GM23248 (cell line): ENCODE data around the gene MTHFD1. TPM values are rescaled to one million over a fixed set of nuclear protein-coding genes. Genes with fewer than 3 reads are reported as not detected.

ENCODE experiments used
- DNase-seq: peaks from one replicate; pipeline ENCODE4 v3.0.0-alpha.2; 2015
- H2AFZ ChIP-seq: fragments of 200-600 bp; sonication (generic); 2 replicates; pipeline ENCODE4 v1.6.1; 2016; ENCODE audit warnings: antibody characterized with exemption
- H3F3A ChIP-seq: fragments of 200-600 bp; sonication (generic); 2 replicates; pipeline ENCODE4 v1.6.1; 2016; ENCODE audit warnings: mild to moderate bottlenecking, antibody characterized with exemption, mixed run types; ENCODE audit not compliant: insufficient read depth
- H3K27ac ChIP-seq: fragments of 200-600 bp; sonication (generic); 2 replicates; pipeline ENCODE4 v1.5.1; 2016; ENCODE audit warnings: mild to moderate bottlenecking
- H3K27me3 ChIP-seq: fragments of 200-600 bp; sonication (generic); replicated peaks from 2 replicates; pipeline ENCODE4 v1.6.1; 2016; ENCODE audit warnings: mild to moderate bottlenecking; ENCODE audit not compliant: insufficient read depth
- H3K36me3 ChIP-seq: fragments of 200-600 bp; sonication (generic); 2 replicates; pipeline ENCODE4 v1.6.1; 2016; ENCODE audit warnings: low read depth, mild to moderate bottlenecking
- H3K4me1 ChIP-seq: fragments of 200-600 bp; sonication (generic); 2 replicates; pipeline ENCODE4 v1.6.1; 2016; ENCODE audit warnings: mild to moderate bottlenecking; ENCODE audit not compliant: insufficient read depth
- H3K4me2 ChIP-seq: fragments of 200-600 bp; sonication (generic); one replicate; pipeline ENCODE4 v1.6.1; 2016; ENCODE audit warnings: mild to moderate bottlenecking; ENCODE audit not compliant: unreplicated experiment
- H3K4me3 ChIP-seq: fragments of 200-600 bp; sonication (generic); 2 replicates; pipeline ENCODE4 v1.5.1; 2016; ENCODE audit warnings: mild to moderate bottlenecking
- H3K79me2 ChIP-seq: fragments of 200-600 bp; sonication (generic); 2 replicates; pipeline ENCODE4 v1.6.1; 2016; ENCODE audit warnings: mild to moderate bottlenecking; ENCODE audit not compliant: insufficient read depth
- H3K9ac ChIP-seq: fragments of 200-600 bp; sonication (generic); 2 replicates; pipeline ENCODE4 v1.6.1; 2016; ENCODE audit warnings: mild to moderate bottlenecking
- H3K9me2 ChIP-seq: fragments of 200-600 bp; sonication (generic); 2 replicates; pipeline ENCODE4 v1.6.1; 2016; ENCODE audit warnings: mixed run types, mild to moderate bottlenecking, moderate library complexity; ENCODE audit not compliant: insufficient read depth
- H3K9me3 ChIP-seq: fragments of 200-600 bp; sonication (generic); one replicate; pipeline ENCODE4 v1.6.1; 2017; ENCODE audit warnings: low read depth
- H4K20me1 ChIP-seq: fragments of 200-600 bp; sonication (generic); 2 replicates; pipeline ENCODE4 v1.6.0; 2016; ENCODE audit not compliant: insufficient read depth
- EZH2 ChIP-seq: fragments of 200-600 bp; sonication (generic); IDR thresholded peaks from 2 replicates; pipeline ENCODE4 v1.6.1; 2018; ENCODE audit warnings: antibody characterized with exemption, mild to moderate bottlenecking; ENCODE audit not compliant: insufficient read depth, poor library complexity, severe bottlenecking
- EZH2phosphoT487 ChIP-seq: fragments of 200-600 bp; sonication (generic); IDR thresholded peaks from 2 replicates; pipeline ENCODE4 v1.6.1; 2018; ENCODE audit warnings: antibody characterized with exemption, moderate library complexity, mild to moderate bottlenecking, low read depth; ENCODE audit not compliant: insufficient read depth
- WGBS, 2 experiments: methylation state at CpG; one replicate each; pipeline ENCODE4 v1.1.6; 2015 to 2017; ENCODE audit warnings: low lambda C conversion rate in 2 of 2, low coverage in 1 of 2; ENCODE audit errors: missing lambda C conversion rate in 2 of 2; 5-methylcytosine and 5-hydroxymethylcytosine counted together
- in situ Hi-C: fragments of 300-500 bp; cut with MboI; formaldehyde crosslinking; loops from 2 replicates; pipeline ENCODE4 v1.15.0; 2020
- polyA plus RNA-seq: library from polyadenylated mRNA; unstranded; fragments of >200 nt; fragmentation: Nextera tagmentation; extraction: Ambion mirVana; gene quantifications from 2 replicates; pipeline ENCODE4 v1.2.1, GENCODE V29; 2016
- total RNA-seq: library from RNA; depleted of rRNA; stranded (reverse); fragments of >200 nt; shearing (Covaris generic); gene quantifications from 2 replicates; pipeline ENCODE4 v1.2.3, GENCODE V29; 2014

MTHFD1 gene
- total and polyA plus RNA-seq, 2 experiments from 2014 or later: 24.1 to 45.6 TPM

DNA sequence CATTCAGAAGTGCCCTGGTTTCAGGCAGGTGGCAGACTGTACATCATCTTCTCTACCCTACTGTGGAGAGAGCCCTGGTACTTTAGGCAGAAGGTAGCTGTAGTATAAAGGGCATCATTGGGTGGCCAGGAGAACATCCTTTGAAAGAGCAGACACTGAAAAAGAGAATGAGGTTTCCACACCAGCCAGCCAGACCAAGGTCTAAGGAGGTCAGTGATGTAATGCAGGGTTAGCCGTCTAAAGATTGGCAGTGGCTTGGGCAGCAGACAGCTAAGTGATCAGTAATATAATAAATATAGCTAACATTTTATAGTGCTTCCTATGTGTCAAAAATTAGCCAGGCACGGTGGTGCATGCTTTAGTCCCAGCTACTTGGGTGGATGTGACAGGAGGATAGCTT, 103.5 kb downstream of the MTHFD1 start:
- in situ Hi-C loops: no loop called here
- no peak for TF ChIP-seq EZH2
- no peak for TF ChIP-seq EZH2phosphoT487

DNA sequence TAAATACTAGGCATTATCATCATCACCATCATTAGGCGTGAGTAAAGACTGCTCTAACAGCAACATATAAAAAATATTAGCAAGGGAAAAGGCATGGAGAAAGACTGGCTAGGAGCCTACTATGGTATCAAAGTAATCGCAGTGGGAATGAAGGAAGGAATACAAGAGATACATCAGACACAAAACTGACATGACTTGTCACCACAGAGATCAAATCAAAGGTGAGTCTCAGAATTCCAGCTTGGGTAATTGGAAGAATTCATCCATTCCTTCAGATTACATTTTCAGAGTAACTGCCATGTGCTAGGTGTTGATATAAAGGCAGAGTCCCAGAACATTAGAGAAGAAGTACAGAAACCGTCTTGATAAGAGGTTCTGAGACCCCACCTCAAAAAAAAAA, 105.3 kb downstream of the MTHFD1 start:
- in situ Hi-C loops: no loop called here
- Histone ChIP-seq H3K79me2 (peaks cover 45% of the 10 kb centered on the region), H2AFZ (no peak overlapping the region), H3K4me3 (no peak overlapping the region), H3K36me3 (peaks cover 18% of the 10 kb centered on the region; the same call in 1 of the 2 replicates), H3K9me3 (no peaks in the 10 kb centered on the region), H3F3A (no peaks in the 10 kb centered on the region), H3K27me3 (no peaks in the 10 kb centered on the region), H4K20me1 (no peaks in the 10 kb centered on the region), H3K27ac (no peak overlapping the region), H3K4me2 (no peak overlapping the region), H3K9ac (no peak overlapping the region), H3K4me1 (no peaks in the 10 kb centered on the region), H3K9me2 (no peaks in the 10 kb centered on the region)
- TF ChIP-seq EZH2phosphoT487: no peak
- TF ChIP-seq EZH2: no peak
- 95 to 100% methylated on average over 3 of the region's 3 CpGs for WGBS, 2 experiments
- DNase-seq: no peak

More for the DNA sequence above, 103.5 kb downstream of the MTHFD1 start:
- WGBS, 2 experiments: 93% methylated on average over 2 of the region's 2 CpGs
- no peak overlapping the region for H2AFZ ChIP-seq
- H3F3A ChIP-seq: no peaks in the 10 kb centered on the region
- H4K20me1 ChIP-seq: no peaks in the 10 kb centered on the region
- peaks cover 29% of the 10 kb centered on the region for H3K79me2 ChIP-seq
- DNase-seq: no peak
- H3K36me3 ChIP-seq: peaks cover 14% of the 10 kb centered on the region; the same call in 1 of the 2 replicates
- no peaks in the 10 kb centered on the region for H3K9me3 ChIP-seq
- no peak overlapping the region for H3K9ac ChIP-seq
- H3K4me3 ChIP-seq: no peak overlapping the region
- H3K4me1 ChIP-seq: no peaks in the 10 kb centered on the region
- H3K9me2 ChIP-seq: no peaks in the 10 kb centered on the region
- no peak overlapping the region for H3K27ac ChIP-seq
- no peaks in the 10 kb centered on the region for H3K27me3 ChIP-seq
- no peak overlapping the region for H3K4me2 ChIP-seq

DNA sequence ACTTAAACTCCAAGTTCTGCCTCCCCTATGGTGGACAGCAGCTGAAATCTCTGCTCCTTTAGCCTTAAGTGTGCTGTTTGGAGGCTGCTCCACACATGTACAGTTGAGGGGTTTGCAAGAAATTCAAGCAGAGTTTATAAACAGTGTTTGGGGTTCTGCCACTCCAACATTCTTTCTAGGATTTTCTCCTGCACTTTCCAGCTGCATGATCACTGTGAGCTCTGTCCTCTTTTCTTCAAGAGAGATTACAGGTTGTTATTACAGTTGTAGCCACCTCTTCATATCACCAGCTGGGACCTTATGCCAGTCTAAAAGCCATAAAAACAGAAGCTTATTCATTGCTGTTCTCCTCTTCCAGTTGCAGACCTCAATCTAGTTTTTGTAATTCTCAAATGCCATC, 107.1 kb downstream of the MTHFD1 start:
- no peak for DNase-seq
- Histone ChIP-seq H3K4me3 (no peak overlapping the region), H3K9me3 (no peaks in the 10 kb centered on the region), H3K36me3 (0 out of 2 replicates have a peak, but pooled peaks cover 14% of the 10 kb centered on the region), H3K9me2 (no peaks in the 10 kb centered on the region), H3K4me2 (no peak overlapping the region), H3K9ac (no peak overlapping the region), H3K27me3 (no peaks in the 10 kb centered on the region), H3K4me1 (peaks cover 7% of the 10 kb centered on the region), H3K79me2 (peaks cover 62% of the 10 kb centered on the region), H3K27ac (no peak overlapping the region), H3F3A (no peaks in the 10 kb centered on the region), H2AFZ (no peak overlapping the region), H4K20me1 (no peaks in the 10 kb centered on the region)
- TF ChIP-seq EZH2phosphoT487: no peak
- TF ChIP-seq EZH2: no peak
- in situ Hi-C loops: no loop called here

DNA sequence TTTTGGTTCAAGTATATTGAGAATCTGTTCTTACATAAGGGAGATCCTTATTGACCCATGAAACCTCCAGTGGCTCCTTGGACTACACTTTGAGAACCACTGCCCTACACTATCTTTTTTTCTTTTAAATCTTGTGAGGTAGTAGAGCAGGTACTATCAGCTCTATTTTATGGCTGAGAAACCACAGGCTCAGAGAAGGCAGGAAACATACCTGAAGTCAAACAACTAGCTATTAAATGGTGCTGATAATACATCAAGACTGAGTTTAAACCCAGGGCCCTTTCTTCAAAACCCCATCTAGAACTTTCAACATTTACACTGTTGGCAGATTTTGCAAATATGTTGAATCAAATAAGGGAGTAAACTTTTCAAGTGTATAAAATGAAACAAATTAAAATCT, 108.6 kb downstream of the MTHFD1 start:
- peaks cover 72% of the 10 kb centered on the region for H3K79me2 ChIP-seq
- in situ Hi-C loops: no loop called here

DNA sequence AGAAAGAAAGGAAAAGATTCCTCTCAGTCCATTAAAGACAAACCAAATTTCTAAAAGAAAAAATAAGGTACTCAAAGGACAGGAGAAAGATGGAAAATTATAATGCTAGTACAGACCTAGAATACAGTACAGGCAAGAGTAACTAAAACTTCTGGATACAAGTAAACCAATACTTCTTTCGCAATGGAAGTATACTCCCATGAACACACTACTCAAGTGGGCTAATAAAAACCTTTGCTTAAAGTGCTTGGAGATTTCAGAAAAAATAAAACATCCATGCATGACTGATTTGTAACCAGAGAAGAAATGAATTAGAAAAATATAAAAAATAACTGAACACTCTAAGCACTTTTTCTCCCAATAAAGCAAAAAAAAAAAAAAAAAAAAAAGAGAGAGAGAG, 111.9 kb downstream of the MTHFD1 start:
- Histone ChIP-seq H3K36me3 (0 out of 2 replicates have a peak, but pooled peaks cover 10% of the 10 kb centered on the region), H3K9me2 (no peaks in the 10 kb centered on the region), H3K9ac (no peak overlapping the region), H3K4me3 (no peak overlapping the region), H3K27ac (no peak overlapping the region), H2AFZ (no peak overlapping the region), H3K27me3 (no peaks in the 10 kb centered on the region), H3K79me2 (peaks cover 74% of the 10 kb centered on the region), H4K20me1 (no peaks in the 10 kb centered on the region), H3F3A (peaks cover 26% of the 10 kb centered on the region), H3K4me2 (no peak overlapping the region), H3K9me3 (no peaks in the 10 kb centered on the region), H3K4me1 (peaks cover 32% of the 10 kb centered on the region)
- WGBS, 2 experiments: 96 to 100% methylated on average over 1 of the region's 1 CpG
- TF ChIP-seq EZH2 (no peak), EZH2phosphoT487 (no peak)
- DNase-seq: peak; percentile 32
- in situ Hi-C loops: no loop called here

More for the DNA sequence above, 108.6 kb downstream of the MTHFD1 start:
- Histone ChIP-seq H3K9me3 (no peaks in the 10 kb centered on the region), H3K9me2 (no peaks in the 10 kb centered on the region), H3K27me3 (no peaks in the 10 kb centered on the region), H3K36me3 (0 out of 2 replicates have a peak, but pooled peaks cover 14% of the 10 kb centered on the region), H3K4me3 (no peak overlapping the region), H2AFZ (no peak overlapping the region), H3F3A (peaks cover 13% of the 10 kb centered on the region), H3K4me1 (peaks cover 22% of the 10 kb centered on the region), H3K9ac (no peak overlapping the region), H3K27ac (no peak overlapping the region), H3K4me2 (no peak overlapping the region), H4K20me1 (no peaks in the 10 kb centered on the region)
- no peak for DNase-seq
- TF ChIP-seq EZH2phosphoT487 (no peak), EZH2 (no peak)
